ENCODE measurements around the gene HDDC2.

The HDDC2 gene

GRCh38 chr6:125228981-125229479 is 72.7 kb downstream of the HDDC2 start:
- no peak for TF ChIP-seq POLR2A (IDR thresholded peaks at IDR 0.05; ENCODE audit: low read depth, low read length)
- FAIRE-seq (no peak), DNase-seq (ENCODE audit: insufficient read length, low spot score) (no peak)

GRCh38 chr6:125227244-125227643 is 74.5 kb downstream of the HDDC2 start:
- DNase-seq (ENCODE audit: insufficient read length, low spot score), result no peak
- no peak for TF ChIP-seq POLR2A (IDR thresholded peaks at IDR 0.05; ENCODE audit: low read depth, low read length)
- FAIRE-seq, result no peak
